Endothelial cell of umbilical vein (primary cell): ENCODE results near the gene MAT2A. TPM values are rescaled to one million over a fixed set of nuclear protein-coding genes. Genes with fewer than 3 reads are reported as not detected.

Experiments used
- BruUV-seq: library from RNA; stranded (reverse); fragments of 400-500 nt; replicated peaks from 2 replicates; lab custom pipeline; 2021; lab: Mats Ljungman, UMichigan
- CTCF ChIA-PET: fragments of 300-600, 350-600 bp; sonication (Branson Sonifier 250); formaldehyde crosslinking; loops from one replicate; lab custom pipeline; 2021; ENCODE audit warnings: antibody characterized with exemption, inconsistent platforms; lab: Charles Lee
- POLR2A ChIA-PET: fragments of 300-600, 350-600 bp; sonication (Branson Sonifier 250); formaldehyde crosslinking; loops from one replicate; lab custom pipeline; 2021; ENCODE audit warnings: antibody characterized with exemption, inconsistent platforms; lab: Charles Lee
- DNase-seq: peaks from one replicate; pipeline ENCODE4 v3.0.0-alpha.2; 2011; ENCODE audit warnings: low read depth, low spot score
- FAIRE-seq: peaks from 2 replicates; lab custom pipeline; 2011; peaks lifted over from hg19 to GRCh38; lab: Jason Lieb, UNC
- H2AFZ ChIP-seq: 2 replicates; pipeline ENCODE4 v1.6.0; 2012; ENCODE audit warnings: low read depth, low read length, control low read depth, inconsistent platforms
- H3K27ac ChIP-seq: 2 replicates; pipeline ENCODE4 v1.5.1; 2011; ENCODE audit warnings: low read depth, mild to moderate bottlenecking, control low read depth, low read length, moderate library complexity; ENCODE audit not compliant: insufficient read depth
- H3K27me3 ChIP-seq, 2 experiments: 2 replicates each; pipeline versions ENCODE4 v1.6.0 to v1.6.1; 2011; ENCODE audit warnings: low read length in 2 of 2, mixed read lengths in 1 of 2; ENCODE audit not compliant: control insufficient read depth in 2 of 2, insufficient read depth in 2 of 2
- H3K36me3 ChIP-seq, 2 experiments: 2 replicates in 1 of 2; 3 replicates in 1 of 2; pipeline ENCODE4 v1.5.1; 2011; ENCODE audit warnings: low read length in 2 of 2, mild to moderate bottlenecking in 1 of 2, moderate library complexity in 1 of 2; ENCODE audit not compliant: control insufficient read depth in 2 of 2, insufficient read depth in 2 of 2; ENCODE audit errors: extremely low read depth in 1 of 2
- H3K4me1 ChIP-seq: 3 replicates; pipeline ENCODE4 v1.5.1; 2011; ENCODE audit warnings: mild to moderate bottlenecking, low read length; ENCODE audit not compliant: control insufficient read depth, insufficient read depth; ENCODE audit errors: extremely low read depth
- H3K4me2 ChIP-seq: 2 replicates; pipeline ENCODE4 v1.6.1; 2011; ENCODE audit warnings: low read length, control low read depth, mixed read lengths; ENCODE audit not compliant: insufficient read depth
- H3K4me3 ChIP-seq, 3 experiments: fragments of 200-600 bp in 1 of 3; sonication (generic), shearing (Covaris generic) in 1 of 3; replicated peaks in 1 of 3; 2 replicates each; pipeline ENCODE4 v1.5.1; 2011 to 2016; ENCODE audit warnings: control low read depth in 3 of 3, low read length in 3 of 3, mild to moderate bottlenecking in 2 of 3, inconsistent platforms in 1 of 3, low read depth in 1 of 3, moderate library complexity in 1 of 3; ENCODE audit not compliant: insufficient read depth in 1 of 3
- H3K79me2 ChIP-seq: 2 replicates; pipeline ENCODE4 v1.6.0; 2012; ENCODE audit warnings: low read length, inconsistent platforms; ENCODE audit not compliant: control insufficient read depth, insufficient read depth
- H3K9ac ChIP-seq: replicated peaks from 2 replicates; pipeline ENCODE3; 2011; ENCODE audit warnings: low read length, control low read depth; ENCODE audit not compliant: insufficient read depth; ENCODE audit errors: extremely low read depth
- H3K9me1 ChIP-seq: replicated peaks from 3 replicates; pipeline ENCODE4 v1.6.0; 2011; ENCODE audit warnings: mild to moderate bottlenecking, low read length; ENCODE audit not compliant: control insufficient read depth, insufficient read depth; ENCODE audit errors: extremely low read depth
- H3K9me3 ChIP-seq: replicated peaks from 2 replicates; pipeline ENCODE4 v1.5.1; 2012; ENCODE audit warnings: low read length, inconsistent platforms; ENCODE audit not compliant: control insufficient read depth, insufficient read depth
- H4K20me1 ChIP-seq: replicated peaks from 2 replicates; pipeline ENCODE3; 2011; ENCODE audit warnings: mild to moderate bottlenecking, low read length; ENCODE audit not compliant: control insufficient read depth, insufficient read depth; ENCODE audit errors: extremely low read depth
- CTCF ChIP-seq, 2 donors: IDR thresholded peaks; 1 replicate in 1 of 2; 2 replicates in 1 of 2; pipeline ENCODE4 v1.5.1; 2011; ENCODE audit warnings: low read length in 2 of 2, mild to moderate bottlenecking in 2 of 2, moderate library complexity in 2 of 2, control low read depth in 1 of 2, inconsistent platforms in 1 of 2, low read depth in 1 of 2; ENCODE audit not compliant: insufficient read depth in 1 of 2; ENCODE audit errors: extremely low read depth in 1 of 2
- EZH2 ChIP-seq: IDR thresholded peaks from 2 replicates; pipeline ENCODE4 v1.6.1; 2012; ENCODE audit warnings: borderline replicate concordance, low read depth, mild to moderate bottlenecking, moderate library complexity, low read length, inconsistent platforms; ENCODE audit not compliant: severe bottlenecking
- FOS ChIP-seq: IDR thresholded peaks from 2 replicates; pipeline ENCODE4 v1.6.1; 2011; ENCODE audit warnings: mild to moderate bottlenecking, low read length, moderate library complexity, borderline replicate concordance; ENCODE audit not compliant: insufficient read depth
- GATA2 ChIP-seq: IDR thresholded peaks from 2 replicates; pipeline ENCODE4 v1.7.0; 2011; ENCODE audit warnings: low read depth, mild to moderate bottlenecking, moderate library complexity, mixed read lengths, low read length; ENCODE audit not compliant: insufficient read length, insufficient read depth
- JUN ChIP-seq: IDR thresholded peaks from 2 replicates; pipeline ENCODE4 v1.6.1; 2011; ENCODE audit warnings: borderline replicate concordance, low read depth; ENCODE audit not compliant: insufficient read length, insufficient read depth
- MAX ChIP-seq: IDR thresholded peaks from 2 replicates; pipeline ENCODE4 v1.6.1; 2011; ENCODE audit not compliant: insufficient read depth, insufficient read length
- MYC ChIP-seq: IDR thresholded peaks from one replicate; pipeline ENCODE4 v1.6.1; 2011; ENCODE audit warnings: mild to moderate bottlenecking, low read depth, low read length
- POLR2A ChIP-seq: IDR thresholded peaks from 2 replicates; pipeline ENCODE4 v1.6.1; 2012; ENCODE audit warnings: low read depth, mild to moderate bottlenecking, control low read depth, low read length
- POLR2AphosphoS5 ChIP-seq: IDR thresholded peaks from 2 replicates; pipeline ENCODE4 v1.6.1; 2012; ENCODE audit warnings: low read depth, mild to moderate bottlenecking, control low read depth, low read length, moderate library complexity; ENCODE audit not compliant: insufficient read depth
- dilution Hi-C: fragments of 300-500 bp; cut with MboI; formaldehyde crosslinking; loops from one replicate; pipeline ENCODE4 v1.15.0; 2019; ENCODE audit warnings: low sequenced_read_pairs; ENCODE audit not compliant: extremely low pct_ligation_motif_present
- intact Hi-C: fragments of 100-400 bp; cut with micrococcal nuclease; formaldehyde crosslinking; loops from one replicate; pipeline ENCODE4 v1.10.0; 2022
- polyA plus RNA-seq, 4 experiments: library from polyadenylated mRNA; depleted of rRNA in 3 of 4; stranded (reverse) in 3 of 4; unstranded in 1 of 4; fragments of >200 nt; gene quantifications; 2 replicates each; pipeline versions ENCODE4 v1.2.1 to v1.2.3, GENCODE V29; 2011 to 2012; ENCODE audit warnings: missing spikeins in 1 of 4
- total RNA-seq: library from RNA; stranded (reverse); gene quantifications from 2 replicates; pipeline ENCODE4 v1.2.3, GENCODE V29; 2021

MAT2A gene
- total and polyA plus RNA-seq, 2 donors (not counting 3 experiments of a cell fraction or from before 2014, with no cell fraction given) = 172 to 257 TPM

DNA sequence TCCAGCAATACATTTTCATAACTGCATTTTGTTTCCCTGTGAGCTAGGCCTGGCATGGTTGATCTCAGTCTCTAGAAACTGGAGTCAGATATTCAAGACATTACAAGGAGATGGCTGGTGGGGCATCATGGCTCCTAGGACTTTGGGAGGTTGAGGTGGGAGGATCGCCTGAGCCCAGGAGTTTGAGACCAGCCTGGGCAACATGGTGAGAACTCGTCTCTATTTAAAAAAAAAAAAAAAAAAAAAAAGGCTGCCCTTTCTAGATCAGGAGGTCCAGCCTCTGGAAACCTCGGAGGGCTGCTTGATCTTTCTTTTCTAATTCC lies 38.1 kb downstream of the MAT2A start:
- H3K4me1 ChIP-seq = peaks cover 22% of the 10 kb centered on the region
- FAIRE-seq = no peak
- TF ChIP-seq FOS (no peak), GATA2 (no peak)

DNA sequence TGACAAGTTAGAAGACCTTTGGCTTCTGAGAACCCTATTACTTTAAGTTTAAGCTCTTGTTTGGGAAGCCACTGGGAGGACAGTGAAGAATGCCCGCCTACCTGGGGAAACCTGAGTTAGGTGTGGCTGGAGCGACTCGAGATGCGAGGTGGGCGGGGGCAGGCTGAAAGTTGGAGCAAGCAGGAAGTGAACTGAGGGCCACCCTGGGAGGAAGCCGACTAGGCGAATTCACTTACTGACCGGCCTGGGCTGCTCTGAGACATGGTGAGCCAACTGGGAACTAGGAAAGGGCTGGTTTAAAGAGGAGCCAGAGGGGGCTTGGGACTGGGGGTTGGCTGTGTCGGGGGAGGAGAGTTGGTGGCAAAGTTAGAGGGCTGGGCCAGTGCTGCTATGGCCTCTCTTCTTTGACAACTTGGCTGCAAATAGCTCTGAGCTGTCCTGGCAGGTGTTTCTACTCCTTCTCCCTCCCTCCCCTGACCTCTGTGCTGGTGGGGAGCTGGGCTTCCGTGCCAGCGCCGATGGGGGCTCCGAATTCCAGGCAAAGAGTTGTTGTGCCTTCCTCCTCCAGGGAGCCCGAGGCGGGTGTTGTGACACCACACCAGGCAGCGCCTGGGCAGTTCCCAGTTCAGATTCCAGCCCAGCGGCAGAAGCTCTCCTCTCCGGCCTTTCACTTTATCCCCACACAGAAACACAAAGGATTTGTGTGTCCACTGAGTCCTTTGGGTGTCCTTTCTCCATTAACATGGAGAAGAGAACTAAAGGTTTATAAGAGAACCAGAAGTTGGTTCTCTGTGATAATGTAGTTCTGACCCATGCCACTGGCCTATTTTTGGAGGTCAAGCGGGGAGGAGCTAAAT lies 38.6 kb downstream of the MAT2A start, which contains the start of gene VAMP8:
VAMP8 (plus strand) TSS at position 201 of the 857 bp plus-strand sequence; CDS start at position 262, 61 bp downstream.
- Histone ChIP-seq H3K9me3 (no peaks in the 10 kb centered on the region), H4K20me1 (no peaks in the 10 kb centered on the region), H3K79me2 (no peaks in the 10 kb centered on the region), H3K4me3 (peak within 1 kb of the TSS in 2 of 3 experiments; percentile 2 to 9), H2AFZ (peak within 1 kb of the TSS; percentile 53), H3K27me3 (peaks cover 0 to 2% of the 10 kb centered on the region in 2 experiments), H3K9me1 (no peaks in the 10 kb centered on the region), H3K4me2 (peak within 1 kb of the TSS; percentile 54), H3K36me3 (no peaks in the 10 kb centered on the region), H3K4me1 (peaks cover 22% of the 10 kb centered on the region), H3K9ac (peak within 1 kb of the TSS; percentile 25), H3K27ac (peak within 1 kb of the TSS; percentile 27)
- DNase-seq (peak; percentile 37), FAIRE-seq (peak; percentile 77)
- POLR2A ChIA-PET = interaction anchor here (1.0 kb wide), 1 partner anchor 39 kb away, joined by 6 read pairs; the partner anchor contains the start of gene MAT2A
- CTCF ChIA-PET = interaction anchor here (0.7 to 2.4 kb wide), 7 partner anchors 8 to 67 kb away, joined by 3 to 5 read pairs (median 5); partner anchors contain the start of gene RNF181
- dilution Hi-C loops = no loop called here
- no peak for TF ChIP-seq MAX
- no peak for TF ChIP-seq MYC
- TF ChIP-seq JUN = no peak
- TF ChIP-seq POLR2A = no peak
- TF ChIP-seq GATA2 = no peak
- no peak for TF ChIP-seq EZH2
- no peak for TF ChIP-seq FOS
- no peak for TF ChIP-seq CTCF (IDR thresholded peaks at IDR 0.05; ENCODE audit: extremely low read depth in 1 of 2, insufficient read depth in 1 of 2, low read depth in 1 of 2, low read length in 2 of 2)
- TF ChIP-seq POLR2AphosphoS5 = no peak
- intact Hi-C loops = no loop called here
- TSS peak; percentile 42 for BruUV-seq

More for the DNA sequence above, 38.1 kb downstream of the MAT2A start:
- ChIA-PET CTCF (interaction anchor here (0.7 to 1.7 kb wide), 4 partner anchors 8 to 67 kb away, joined by 3 to 5 read pairs (median 5); partner anchors contain the start of gene RNF181), POLR2A (no interaction called here)
- intact Hi-C loops (no loop called here), dilution Hi-C loops (no loop called here)
- DNase-seq = no peak
- no peaks in the 10 kb centered on the region for H4K20me1 ChIP-seq
- H3K4me3 ChIP-seq = no peak overlapping the region
- BruUV-seq = no TSS peak
- no peaks in the 10 kb centered on the region for H3K9me1 ChIP-seq
- H2AFZ ChIP-seq = peak overlapping the region; percentile 53
- H3K36me3 ChIP-seq = no peaks in the 10 kb centered on the region
- no peaks in the 10 kb centered on the region for H3K79me2 ChIP-seq
- H3K9me3 ChIP-seq = no peaks in the 10 kb centered on the region
- no peak overlapping the region for H3K9ac ChIP-seq
- H3K4me2 ChIP-seq = peak overlapping the region; percentile 54
- no peak overlapping the region for H3K27ac ChIP-seq
- peaks cover 0 to 5% of the 10 kb centered on the region in 2 experiments for H3K27me3 ChIP-seq
